WTC11 (cell line): ENCODE results near the gene PRR18.

Experiments used
- CREB1 ChIP-seq: sonication (generic); formaldehyde crosslinking; IDR thresholded peaks from 2 replicates; pipeline ENCODE4 v1.8.0; 2023; ENCODE audit warnings: mild to moderate bottlenecking, missing genetic modification reagents
- CTCF ChIP-seq: fragments of 200-600 bp; IDR thresholded peaks from 2 replicates; pipeline ENCODE4 v1.8.0; 2022; ENCODE audit warnings: antibody characterized with exemption
- E2F1 ChIP-seq: sonication (generic); formaldehyde crosslinking; IDR thresholded peaks from 2 replicates; pipeline ENCODE4 v1.8.0; 2022; ENCODE audit warnings: mild to moderate bottlenecking, missing genetic modification reagents
- KAT7 ChIP-seq: sonication (generic); formaldehyde crosslinking; IDR thresholded peaks from 2 replicates; pipeline ENCODE4 v1.8.1; 2023; ENCODE audit warnings: missing genetic modification reagents, mild to moderate bottlenecking, borderline replicate concordance
- MAX ChIP-seq: sonication (generic); formaldehyde crosslinking; IDR thresholded peaks from 2 replicates; pipeline ENCODE4 v1.8.0; 2022; ENCODE audit warnings: mild to moderate bottlenecking, missing genetic modification reagents
- NR1H2 ChIP-seq: sonication (generic); formaldehyde crosslinking; IDR thresholded peaks from 2 replicates; pipeline ENCODE4 v1.9.0; 2021; ENCODE audit warnings: mild to moderate bottlenecking, moderate library complexity, missing genetic modification reagents
- RELA ChIP-seq: sonication (generic); formaldehyde crosslinking; IDR thresholded peaks from 2 replicates; pipeline ENCODE4 v1.8.1; 2022; ENCODE audit warnings: missing genetic modification reagents, mild to moderate bottlenecking, borderline replicate concordance
- USF2 ChIP-seq: sonication (generic); formaldehyde crosslinking; IDR thresholded peaks from 2 replicates; pipeline ENCODE4 v1.8.1; 2023; ENCODE audit warnings: mild to moderate bottlenecking, missing genetic modification reagents, moderate library complexity
- ZNF121 ChIP-seq: sonication (generic); formaldehyde crosslinking; IDR thresholded peaks from 2 replicates; pipeline ENCODE4 v1.8.0; 2023; ENCODE audit warnings: missing genetic modification reagents
- ZNF232 ChIP-seq: sonication (generic); formaldehyde crosslinking; IDR thresholded peaks from 2 replicates; pipeline ENCODE4 v1.8.0; 2022; ENCODE audit warnings: mild to moderate bottlenecking, missing genetic modification reagents

GRCh38 chr6:166289207-166290060 is 18.8 kb downstream of the PRR18 start:
- TF ChIP-seq RELA (CRISPR knock-in tag) (no peak), MAX (CRISPR knock-in tag) (no peak), CREB1 (CRISPR knock-in tag) (no peak), E2F1 (CRISPR knock-in tag) (no peak), CTCF (no peak), ZNF232 (no peak), USF2 (CRISPR knock-in tag) (no peak), KAT7 (CRISPR knock-in tag) (no peak), NR1H2 (no peak), ZNF121 (CRISPR knock-in tag) (no peak)
